OCI-LY3 (cell line): ENCODE data around the gene MYH10.

Source experiments
- CTCF ChIP-seq: fragments of 200-600, 300-600 bp; sonication (generic); IDR thresholded peaks from 2 replicates; pipeline ENCODE4 v1.5.1; 2014; ENCODE audit warnings: antibody characterized with exemption, low read length, low read depth
- EZH2phosphoT487 ChIP-seq: fragments of 200-600 bp; shearing (Covaris generic); IDR thresholded peaks from 2 replicates; pipeline ENCODE4 v1.6.1; 2018; ENCODE audit warnings: antibody characterized with exemption, mixed run types, low read depth

- TF ChIP-seq CTCF (no peak), EZH2phosphoT487 (no peak)
These were observed 164.8 kb downstream of the MYH10 start for GRCh38 chr17:8465759-8466158.
